ENCODE results near the gene F13B.

DNA sequence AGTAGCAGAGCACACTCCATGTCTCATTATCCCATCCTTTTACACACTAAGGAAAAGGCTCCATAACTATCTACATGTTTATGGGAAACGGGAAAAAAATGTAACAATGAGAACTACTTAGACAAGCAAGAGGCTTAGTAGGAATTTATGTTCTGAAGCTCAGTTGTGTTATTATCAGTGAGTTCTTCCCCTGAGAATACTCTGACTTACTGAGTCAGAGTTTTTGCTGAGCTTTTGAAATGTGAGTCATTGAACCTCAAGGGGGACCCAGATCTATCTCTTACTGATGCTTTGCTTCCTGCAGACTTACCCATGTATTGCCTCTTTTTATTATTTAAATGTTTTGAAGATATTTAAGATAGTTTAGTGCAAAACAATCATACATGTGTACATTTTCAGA is 69.6 kb downstream of the F13B start:
- TF ChIP-seq, protein P1, sequence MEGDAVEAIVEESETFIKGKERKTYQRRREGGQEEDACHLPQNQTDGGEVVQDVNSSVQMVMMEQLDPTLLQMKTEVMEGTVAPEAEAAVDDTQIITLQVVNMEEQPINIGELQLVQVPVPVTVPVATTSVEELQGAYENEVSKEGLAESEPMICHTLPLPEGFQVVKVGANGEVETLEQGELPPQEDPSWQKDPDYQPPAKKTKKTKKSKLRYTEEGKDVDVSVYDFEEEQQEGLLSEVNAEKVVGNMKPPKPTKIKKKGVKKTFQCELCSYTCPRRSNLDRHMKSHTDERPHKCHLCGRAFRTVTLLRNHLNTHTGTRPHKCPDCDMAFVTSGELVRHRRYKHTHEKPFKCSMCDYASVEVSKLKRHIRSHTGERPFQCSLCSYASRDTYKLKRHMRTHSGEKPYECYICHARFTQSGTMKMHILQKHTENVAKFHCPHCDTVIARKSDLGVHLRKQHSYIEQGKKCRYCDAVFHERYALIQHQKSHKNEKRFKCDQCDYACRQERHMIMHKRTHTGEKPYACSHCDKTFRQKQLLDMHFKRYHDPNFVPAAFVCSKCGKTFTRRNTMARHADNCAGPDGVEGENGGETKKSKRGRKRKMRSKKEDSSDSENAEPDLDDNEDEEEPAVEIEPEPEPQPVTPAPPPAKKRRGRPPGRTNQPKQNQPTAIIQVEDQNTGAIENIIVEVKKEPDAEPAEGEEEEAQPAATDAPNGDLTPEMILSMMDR (IDR thresholded peaks at IDR 0.05), result no peak
- no peak for TF ChIP-seq EP300 (IDR thresholded peaks at IDR 0.05)
- TF ChIP-seq POLR2A (IDR thresholded peaks at IDR 0.05), result no peak

Data from tibial nerve (tissue), 4 donors.